CD14-positive monocyte (primary cell): ENCODE results near the gene CCND1. TPM values are rescaled to one million over a fixed set of nuclear protein-coding genes. Genes with fewer than 3 reads are reported as not detected.

ENCODE experiments used
- DNase-seq, 3 donors: peaks; one replicate each; pipeline ENCODE4 v3.0.0-alpha.2; 2011 to 2022
- H2AFZ ChIP-seq: 2 replicates; pipeline ENCODE4 v1.6.0; 2012; ENCODE audit warnings: mild to moderate bottlenecking, low read depth, low read length, inconsistent platforms; ENCODE audit not compliant: insufficient read depth, poor library complexity, severe bottlenecking
- H3K27ac ChIP-seq, 2 donors: 1 replicate in 1 of 2; 2 replicates in 1 of 2; pipeline ENCODE4 v1.5.1; 2012 to 2013; ENCODE audit warnings: low read length in 2 of 2, control low read depth in 1 of 2, inconsistent platforms in 1 of 2, low read depth in 1 of 2, mild to moderate bottlenecking in 1 of 2
- H3K27me3 ChIP-seq, 2 donors: one replicate each; pipeline versions ENCODE4 v1.6.0 to v1.6.1; 2011 to 2013; ENCODE audit warnings: low read length in 2 of 2; ENCODE audit not compliant: control insufficient read depth in 2 of 2, insufficient read depth in 2 of 2
- H3K36me3 ChIP-seq, 2 donors: replicated peaks in 1 of 2; 1 replicate in 1 of 2; 2 replicates in 1 of 2; pipeline versions ENCODE4 v1.5.1 to v1.6.1; 2012 to 2013; ENCODE audit warnings: low read length in 2 of 2, control low read depth in 1 of 2, inconsistent platforms in 1 of 2, mild to moderate bottlenecking in 1 of 2; ENCODE audit not compliant: insufficient read depth in 2 of 2, control insufficient read depth in 1 of 2
- H3K4me1 ChIP-seq, 2 donors: 1 replicate in 1 of 2; 2 replicates in 1 of 2; pipeline versions ENCODE4 v1.5.1 to v1.6.1; 2012 to 2013; ENCODE audit warnings: low read length in 2 of 2, control low read depth in 1 of 2, inconsistent platforms in 1 of 2, mild to moderate bottlenecking in 1 of 2, moderate library complexity in 1 of 2; ENCODE audit not compliant: insufficient read depth in 2 of 2, control insufficient read depth in 1 of 2
- H3K4me2 ChIP-seq: replicated peaks from 2 replicates; pipeline ENCODE3; 2012; ENCODE audit warnings: low read length, moderate library complexity, mild to moderate bottlenecking; ENCODE audit not compliant: poor library complexity, severe bottlenecking; ENCODE audit errors: extremely low read depth
- H3K4me3 ChIP-seq, 3 experiments: fragments of 200-600 bp in 1 of 3; sonication (generic) in 1 of 3; replicated peaks in 1 of 3; 1 replicate in 2 of 3; 2 replicates in 1 of 3; pipeline ENCODE4 v1.5.1; 2011 to 2013; ENCODE audit warnings: low read length in 3 of 3, mild to moderate bottlenecking in 3 of 3, control low read depth in 2 of 3, low read depth in 2 of 3, inconsistent platforms in 1 of 3, moderate library complexity in 1 of 3
- H3K79me2 ChIP-seq: 2 replicates; pipeline ENCODE4 v1.6.0; 2012; ENCODE audit warnings: mild to moderate bottlenecking, control low read depth, inconsistent platforms, low read length, moderate library complexity; ENCODE audit not compliant: insufficient read depth
- H3K9ac ChIP-seq: 2 replicates; pipeline ENCODE4 v1.6.0; 2017; ENCODE audit warnings: low read length, mild to moderate bottlenecking; ENCODE audit not compliant: insufficient read depth, poor library complexity, severe bottlenecking
- H3K9me3 ChIP-seq, 2 donors: replicated peaks in 1 of 2; 1 replicate in 1 of 2; 2 replicates in 1 of 2; pipeline versions ENCODE4 v1.5.1 to v1.6.1; 2012 to 2013; ENCODE audit warnings: low read length in 2 of 2, control low read depth in 1 of 2; ENCODE audit not compliant: control insufficient read depth in 1 of 2, insufficient read depth in 1 of 2
- H4K20me1 ChIP-seq: 2 replicates; pipeline ENCODE4 v1.6.0; 2012; ENCODE audit warnings: mild to moderate bottlenecking, low read length, control low read depth, moderate library complexity; ENCODE audit not compliant: insufficient read depth
- H3K27ac Mint-ChIP-seq, 7 donors: one replicate each; pipeline ENCODE4 v1.8.0; 2020; ENCODE audit warnings: mild to moderate bottlenecking in 7 of 7, mixed read lengths in 7 of 7, moderate library complexity in 6 of 7, inconsistent platforms in 2 of 7
- H3K27me3 Mint-ChIP-seq, 3 donors: one replicate each; pipeline ENCODE4 v1.8.0; 2021 to 2022; ENCODE audit warnings: low read depth in 3 of 3, mild to moderate bottlenecking in 3 of 3, mixed read lengths in 3 of 3, moderate library complexity in 3 of 3, inconsistent platforms in 1 of 3
- H3K36me3 Mint-ChIP-seq, 2 donors: one replicate each; pipeline ENCODE4 v1.8.0; 2020; ENCODE audit warnings: mixed read lengths in 2 of 2, inconsistent platforms in 1 of 2, mild to moderate bottlenecking in 1 of 2
- H3K4me1 Mint-ChIP-seq: one replicate; pipeline ENCODE4 v1.8.0; 2020; ENCODE audit warnings: mild to moderate bottlenecking, mixed read lengths
- H3K4me3 Mint-ChIP-seq, 2 donors: one replicate each; pipeline ENCODE4 v1.8.0; 2020; ENCODE audit warnings: mild to moderate bottlenecking in 2 of 2, mixed read lengths in 2 of 2, moderate library complexity in 1 of 2
- H3K9me3 Mint-ChIP-seq, 7 donors: one replicate each; pipeline ENCODE4 v1.8.0; 2020 to 2022; ENCODE audit warnings: mixed read lengths in 7 of 7, mild to moderate bottlenecking in 6 of 7, moderate library complexity in 6 of 7, inconsistent platforms in 2 of 7
- CTCF ChIP-seq: fragments of 200-600 bp; IDR thresholded peaks from one replicate; pipeline ENCODE4 v1.8.0; 2022; ENCODE audit warnings: antibody characterized with exemption, mild to moderate bottlenecking
- WGBS: methylation state at CpG from one replicate; pipeline ENCODE4 v1.1.5; 2013; ENCODE audit warnings: missing lambda C conversion rate; ENCODE audit not compliant: insufficient coverage; 5-methylcytosine and 5-hydroxymethylcytosine counted together
- intact Hi-C, 2 donors: fragments of 100-400 bp; cut with micrococcal nuclease; formaldehyde crosslinking; loops; one replicate each; pipeline versions ENCODE4 v1.15.0 to v1.15.1; 2023
- polyA plus RNA-seq, 3 donors: library from polyadenylated mRNA; depleted of rRNA in 1 of 3; unstranded in 2 of 3; stranded (reverse) in 1 of 3; fragments of 300-500 nt in 2 of 3; fragments of >200 nt in 1 of 3; fragmentation: Illumina TruSeq in 2 of 3; gene quantifications; 1 replicate in 2 of 3; 2 replicates in 1 of 3; pipeline ENCODE4 v1.2.3, GENCODE V29; 2012 to 2021

CCND1 gene
- polyA plus RNA-seq, 3 donors: 0.01 TPM; not detected in 2

GRCh38 chr11:69642549-69642912 lies 1.6 kb downstream of the CCND1 start:
- peaks cover 48 to 74% (median 51%) of the 10 kb centered on the region in 3 donors for H3K27me3 Mint-ChIP-seq
- peak overlapping the region; percentile 72 to 84 for H3K4me3 Mint-ChIP-seq
- H3K79me2 ChIP-seq: no peaks in the 10 kb centered on the region
- peak overlapping the region; percentile 51 to 87 (median 53) for H3K4me3 ChIP-seq
- under 1% methylated on average over 36 of the region's 40 CpGs for WGBS
- peaks cover 0 to 15% of the 10 kb centered on the region in 2 donors for H3K9me3 ChIP-seq
- H3K4me1 Mint-ChIP-seq: peaks cover 27% of the 10 kb centered on the region
- H3K27ac ChIP-seq: no peak overlapping the region
- no peak for TF ChIP-seq CTCF
- H3K27me3 ChIP-seq: peaks cover 31 to 60% of the 10 kb centered on the region in 2 donors
- H3K4me1 ChIP-seq: peaks cover 36 to 46% of the 10 kb centered on the region in 2 donors
- DNase-seq: peak in 1 of 3 donors; percentile 22
- peak overlapping the region; percentile 83 for H2AFZ ChIP-seq
- H3K36me3 Mint-ChIP-seq: peaks cover 2 to 3% of the 10 kb centered on the region in 2 donors
- peak overlapping the region; percentile 95 for H3K4me2 ChIP-seq
- H3K27ac Mint-ChIP-seq: no peak overlapping the region
- peak overlapping the region; percentile 59 for H3K9ac ChIP-seq
- H3K9me3 Mint-ChIP-seq: peaks cover 0 to 19% (median 10%) of the 10 kb centered on the region in 7 donors
- no peaks in the 10 kb centered on the region for H4K20me1 ChIP-seq
- intact Hi-C loops: loop anchor here (2.0 to 5.0 kb wide), 4 partner anchors 245 to 542 kb away; partner anchors contain the start of gene MYEOV (in 1 of the 2)
- no peaks in the 10 kb centered on the region for H3K36me3 ChIP-seq

GRCh38 chr11:69642913-69643632 lies 2.1 kb downstream of the CCND1 start:
- Histone ChIP-seq H3K27ac (no peak overlapping the region), H3K79me2 (no peaks in the 10 kb centered on the region), H2AFZ (peak overlapping the region; percentile 83), H3K9me3 (peaks cover 0 to 15% of the 10 kb centered on the region in 2 donors), H4K20me1 (no peaks in the 10 kb centered on the region), H3K4me2 (peak overlapping the region; percentile 95), H3K4me1 (peaks cover 31 to 41% of the 10 kb centered on the region in 2 donors), H3K27me3 (peaks cover 25 to 55% of the 10 kb centered on the region in 2 donors), H3K4me3 (peak overlapping the region; percentile 51 to 87 (median 53)), H3K9ac (peak overlapping the region; percentile 59), H3K36me3 (no peaks in the 10 kb centered on the region)
- 0% methylated on average over 64 of the region's 81 CpGs for WGBS
- TF ChIP-seq CTCF: peak; percentile 97
- Mint-ChIP-seq H3K27ac (no peak overlapping the region), H3K4me3 (peak overlapping the region; percentile 77 to 84), H3K36me3 (peaks cover 2 to 3% of the 10 kb centered on the region in 2 donors), H3K9me3 (peaks cover 0 to 14% (median 10%) of the 10 kb centered on the region in 7 donors), H3K27me3 (peaks cover 45 to 69% (median 45%) of the 10 kb centered on the region in 3 donors), H3K4me1 (peaks cover 23% of the 10 kb centered on the region)
- intact Hi-C loops: loop anchor here (1.0 to 5.0 kb wide), 5 partner anchors 244 to 542 kb away; partner anchors contain the start of gene MYEOV (in 1 of the 2)
- DNase-seq: peak; percentile 51 to 63 (median 57)
